HCT116 (cell line): Measurements from ENCODE around the gene AMMECR1. TPM values are rescaled to one million over a fixed set of nuclear protein-coding genes. Genes with fewer than 3 reads are reported as not detected.

Source experiments
- ATAC-seq: fragments of 200-7000 bp; cut with Tn5 transposase; 2 replicates; pipeline ENCODE4 v1.9.1; 2020; ENCODE audit warnings: mild to moderate bottlenecking, moderate library complexity
- BruUV-seq: library from RNA; stranded (reverse); fragments of 400-500 nt; replicated peaks from 2 replicates; lab custom pipeline; 2021; lab: Mats Ljungman, UMichigan
- CTCF ChIA-PET: fragments of 300-600 bp; sonication (Branson Sonifier 250); formaldehyde crosslinking; loops from one replicate; lab custom pipeline; 2021; ENCODE audit warnings: antibody characterized with exemption; lab: Charles Lee
- POLR2A ChIA-PET: fragments of 300-600, 350-600 bp; sonication (Branson Sonifier 250); formaldehyde crosslinking; loops from one replicate; lab custom pipeline; 2021; ENCODE audit warnings: antibody characterized with exemption; lab: Charles Lee
- RAD21 ChIA-PET, 2 experiments: fragments of 300-600 bp; sonication (Branson Sonifier 250); formaldehyde crosslinking; loops; one replicate each; lab custom pipeline; 2023; ENCODE audit warnings: low total read pairs in 2 of 2; ENCODE audit not compliant: uncharacterized antibody in 2 of 2, unreplicated experiment in 2 of 2, low non-redundant PET in 1 of 2; lab: Charles Lee
- DNase-seq: peaks from one replicate; pipeline ENCODE4 v3.0.0-alpha.2; 2010; ENCODE audit warnings: low read depth, low spot score
- H2AFZ ChIP-seq: fragments of 200-600 bp; shearing (Covaris generic), sonication (generic); 2 replicates; pipeline ENCODE4 v1.6.1; 2017; ENCODE audit warnings: low read depth, mixed run types, mixed read lengths, antibody characterized with exemption, low read length; ENCODE audit not compliant: poor library complexity, severe bottlenecking
- H3K27ac ChIP-seq: 2 replicates; pipeline ENCODE4 v1.5.1; 2012; ENCODE audit warnings: low read depth, low read length
- H3K27me3 ChIP-seq: fragments of 200-600 bp; sonication (generic); 2 replicates; pipeline ENCODE4 v1.6.1; 2016; ENCODE audit warnings: mixed run types, low read length, mixed read lengths; ENCODE audit not compliant: insufficient read depth
- H3K36me3 ChIP-seq, 2 experiments: fragments of 200-500 bp in 1 of 2; fragments of 200-600 bp in 1 of 2; sonication (Bioruptor generic) in 1 of 2; sonication (generic) in 1 of 2; 2 replicates each; pipeline versions ENCODE4 v1.5.1 to v1.6.1; 2014 to 2016; ENCODE audit warnings: low read length in 2 of 2, inconsistent platforms in 1 of 2, mixed read lengths in 1 of 2, mixed run types in 1 of 2; ENCODE audit not compliant: insufficient read depth in 2 of 2, control insufficient read depth in 1 of 2
- H3K4me1 ChIP-seq, 2 experiments: fragments of 200-600 bp in 1 of 2; sonication (generic) in 1 of 2; 2 replicates each; pipeline versions ENCODE4 v1.5.1 to v1.6.1; 2012 to 2017; ENCODE audit warnings: low read length in 2 of 2, inconsistent platforms in 1 of 2, mild to moderate bottlenecking in 1 of 2, mixed read lengths in 1 of 2, mixed run types in 1 of 2, moderate library complexity in 1 of 2; ENCODE audit not compliant: insufficient read depth in 2 of 2, control insufficient read depth in 1 of 2
- H3K4me2 ChIP-seq: fragments of 200-600 bp; sonication (generic); 2 replicates; pipeline ENCODE4 v1.6.1; 2017; ENCODE audit warnings: mixed run types, low read length, mixed read lengths
- H3K4me3 ChIP-seq, 2 experiments: fragments of 200-600 bp in 1 of 2; sonication (generic) in 1 of 2; replicated peaks in 1 of 2; 2 replicates each; pipeline ENCODE4 v1.5.1; 2011 to 2016; ENCODE audit warnings: low read length in 2 of 2, control low read depth in 1 of 2, low read depth in 1 of 2, mild to moderate bottlenecking in 1 of 2, mixed read lengths in 1 of 2, mixed run types in 1 of 2
- H3K79me2 ChIP-seq: fragments of 200-600 bp; sonication (generic); 2 replicates; pipeline ENCODE4 v1.6.1; 2017; ENCODE audit warnings: mild to moderate bottlenecking, mixed run types, low read length, moderate library complexity, mixed read lengths; ENCODE audit not compliant: insufficient read depth
- H3K9ac ChIP-seq: fragments of 200-600 bp; sonication (generic); 2 replicates; pipeline ENCODE4 v1.6.1; 2016; ENCODE audit warnings: low read length, mixed read lengths
- H3K9me2 ChIP-seq: fragments of 200-600 bp; sonication (generic), shearing (Covaris generic); 2 replicates; pipeline ENCODE4 v1.6.1; 2017; ENCODE audit warnings: mixed run types, mild to moderate bottlenecking, moderate library complexity; ENCODE audit not compliant: insufficient read depth
- H3K9me3 ChIP-seq, 2 experiments: fragments of 200-500 bp in 1 of 2; fragments of 200-600 bp in 1 of 2; sonication (Bioruptor generic) in 1 of 2; sonication (generic) in 1 of 2; 2 replicates each; pipeline ENCODE4 v1.6.1; 2014 to 2017; ENCODE audit warnings: low read length in 2 of 2, mixed read lengths in 2 of 2, inconsistent platforms in 1 of 2, low read depth in 1 of 2, mild to moderate bottlenecking in 1 of 2, mixed run types in 1 of 2, moderate library complexity in 1 of 2; ENCODE audit not compliant: control insufficient read depth in 1 of 2, insufficient read depth in 1 of 2
- H4K20me1 ChIP-seq: fragments of 200-600 bp; sonication (generic), shearing (Covaris generic); 2 replicates; pipeline ENCODE4 v1.6.1; 2017; ENCODE audit warnings: mixed run types, mild to moderate bottlenecking, moderate library complexity; ENCODE audit not compliant: insufficient read depth
- ELF1 ChIP-seq: IDR thresholded peaks from 2 replicates; pipeline ENCODE4 v1.6.1; 2012; ENCODE audit warnings: low read depth, borderline replicate concordance
- EZH2phosphoT487 ChIP-seq: fragments of 200-600 bp; IDR thresholded peaks from 2 replicates; pipeline ENCODE4 v1.6.1; 2018; ENCODE audit warnings: antibody characterized with exemption, borderline replicate concordance
- JUND ChIP-seq: IDR thresholded peaks from 2 replicates; pipeline ENCODE4 v1.6.1; 2012
- REST ChIP-seq: IDR thresholded peaks from 2 replicates; pipeline ENCODE4 v1.6.1; 2012; ENCODE audit warnings: low read depth
- TCF7L2 ChIP-seq: IDR thresholded peaks from 2 replicates; pipeline ENCODE4 v1.7.0; 2011; ENCODE audit warnings: borderline replicate concordance, inconsistent platforms; ENCODE audit not compliant: insufficient read depth, insufficient read length; ENCODE audit errors: extremely low read depth
- YY1 ChIP-seq: IDR thresholded peaks from 2 replicates; pipeline ENCODE4 v1.6.1; 2011; ENCODE audit warnings: low read length, low read depth, moderate library complexity, mild to moderate bottlenecking; ENCODE audit not compliant: insufficient replicate concordance; ENCODE audit errors: extremely low read depth
- intact Hi-C: fragments of 100-400 bp; cut with micrococcal nuclease; formaldehyde crosslinking; loops from 2 replicates; pipeline ENCODE4 v1.10.0; 2022
- total RNA-seq: library from RNA; stranded (reverse); gene quantifications from one replicate; pipeline ENCODE4 v1.2.1, GENCODE V29; 2021; ENCODE audit not compliant: unreplicated experiment
- TF ChIP-seq, protein P1 (sequence below): IDR thresholded peaks from 2 replicates; pipeline ENCODE4 v1.6.1; 2012

Gene AMMECR1
- total RNA-seq, 1 experiment from 2014 or later = 9.2 TPM

- H3K4me3 ChIP-seq = peak overlapping the region; percentile 71 to 75
- H3K9ac ChIP-seq = peak overlapping the region; percentile 76
- H3K27ac ChIP-seq = no peak overlapping the region
- no peaks in the 10 kb centered on the region for H3K27me3 ChIP-seq
- DNase-seq (no peak), ATAC-seq (no peak)
- H3K79me2 ChIP-seq = peaks cover 38% of the 10 kb centered on the region
- 0 out of 2 replicates have a peak, but pooled peaks cover under 1% of the 10 kb centered on the region for H4K20me1 ChIP-seq
- intact Hi-C loops = loop anchor here (5.0 to 10.0 kb wide), 3 partner anchors 91 to 402 kb away; no protein-coding TSS in a partner anchor
- ChIA-PET CTCF (no interaction called here), POLR2A (interaction anchor here (0.8 kb wide), 1 partner anchor 25 kb away, joined by 3 read pairs; no protein-coding TSS in a partner anchor), RAD21 (no interaction called here)
- H3K9me2 ChIP-seq = no peaks in the 10 kb centered on the region
- H3K9me3 ChIP-seq = no peaks in the 10 kb centered on the region
- H3K4me2 ChIP-seq = peak overlapping the region; percentile 75
- TF ChIP-seq, protein P1, sequence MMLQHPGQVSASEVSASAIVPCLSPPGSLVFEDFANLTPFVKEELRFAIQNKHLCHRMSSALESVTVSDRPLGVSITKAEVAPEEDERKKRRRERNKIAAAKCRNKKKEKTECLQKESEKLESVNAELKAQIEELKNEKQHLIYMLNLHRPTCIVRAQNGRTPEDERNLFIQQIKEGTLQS = no peak
- TF ChIP-seq YY1 (no peak), EZH2phosphoT487 (no peak), TCF7L2 (no peak), JUND (no peak), REST (no peak), ELF1 (no peak)
- peaks cover 0 to 14% of the 10 kb centered on the region in 2 experiments; a peak in 1 of 4 replicates for H3K4me1 ChIP-seq
- no TSS peak for BruUV-seq
- no peak overlapping the region for H2AFZ ChIP-seq
- no peaks in the 10 kb centered on the region for H3K36me3 ChIP-seq
Observed at GRCh38 chrX:110316351-110317060, 1.4 kb downstream of the AMMECR1 start.
